Nephron (organoid): ENCODE measurements around the gene PIF1.

Source experiments
- H3K27ac Mint-ChIP-seq, 3 experiments: 2 replicates each; pipeline ENCODE4 v1.8.0; 2020; ENCODE audit warnings: mixed read lengths in 3 of 3, mild to moderate bottlenecking in 2 of 3, moderate library complexity in 1 of 3
- H3K27me3 Mint-ChIP-seq: 2 replicates; pipeline ENCODE4 v1.8.0; 2021; ENCODE audit warnings: low read depth, mild to moderate bottlenecking, moderate library complexity, mixed read lengths
- H3K36me3 Mint-ChIP-seq: 2 replicates; pipeline ENCODE4 v1.8.0; 2020; ENCODE audit warnings: low read depth, mixed read lengths
- H3K4me1 Mint-ChIP-seq: 2 replicates; pipeline ENCODE4 v1.8.0; 2020; ENCODE audit warnings: mixed read lengths
- H3K4me3 Mint-ChIP-seq, 3 experiments: 2 replicates each; pipeline ENCODE4 v1.8.0; 2020; ENCODE audit warnings: mild to moderate bottlenecking in 3 of 3, mixed read lengths in 3 of 3, moderate library complexity in 2 of 3
- H3K9me3 Mint-ChIP-seq: 2 replicates; pipeline ENCODE4 v1.8.0; 2020; ENCODE audit warnings: mixed read lengths
- TF ChIP-seq, protein P1 (sequence below), 3 experiments: fragments of 200-600 bp; sonication (generic); IDR thresholded peaks; one replicate each; pipeline ENCODE4 v1.5.0; 2021; ENCODE audit warnings: antibody characterized with exemption in 3 of 3; ENCODE audit not compliant: unreplicated experiment in 3 of 3

The PIF1 gene

GRCh38 chr15:64845831-64846595 is 20.6 kb upstream of the PIF1 start:
- Mint-ChIP-seq H3K4me1 (peaks cover 51% of the 10 kb centered on the region), H3K9me3 (no peaks in the 10 kb centered on the region), H3K4me3 (peak overlapping the region; percentile 15 to 49 (median 32)), H3K27me3 (no peaks in the 10 kb centered on the region), H3K27ac (peak overlapping the region; percentile 27 to 64 (median 47)), H3K36me3 (peaks cover 16% of the 10 kb centered on the region)
- TF ChIP-seq, protein P1, sequence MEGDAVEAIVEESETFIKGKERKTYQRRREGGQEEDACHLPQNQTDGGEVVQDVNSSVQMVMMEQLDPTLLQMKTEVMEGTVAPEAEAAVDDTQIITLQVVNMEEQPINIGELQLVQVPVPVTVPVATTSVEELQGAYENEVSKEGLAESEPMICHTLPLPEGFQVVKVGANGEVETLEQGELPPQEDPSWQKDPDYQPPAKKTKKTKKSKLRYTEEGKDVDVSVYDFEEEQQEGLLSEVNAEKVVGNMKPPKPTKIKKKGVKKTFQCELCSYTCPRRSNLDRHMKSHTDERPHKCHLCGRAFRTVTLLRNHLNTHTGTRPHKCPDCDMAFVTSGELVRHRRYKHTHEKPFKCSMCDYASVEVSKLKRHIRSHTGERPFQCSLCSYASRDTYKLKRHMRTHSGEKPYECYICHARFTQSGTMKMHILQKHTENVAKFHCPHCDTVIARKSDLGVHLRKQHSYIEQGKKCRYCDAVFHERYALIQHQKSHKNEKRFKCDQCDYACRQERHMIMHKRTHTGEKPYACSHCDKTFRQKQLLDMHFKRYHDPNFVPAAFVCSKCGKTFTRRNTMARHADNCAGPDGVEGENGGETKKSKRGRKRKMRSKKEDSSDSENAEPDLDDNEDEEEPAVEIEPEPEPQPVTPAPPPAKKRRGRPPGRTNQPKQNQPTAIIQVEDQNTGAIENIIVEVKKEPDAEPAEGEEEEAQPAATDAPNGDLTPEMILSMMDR (IDR thresholded peaks at IDR 0.05; ENCODE audit: unreplicated experiment in 3 of 3), result no peak

DNA sequence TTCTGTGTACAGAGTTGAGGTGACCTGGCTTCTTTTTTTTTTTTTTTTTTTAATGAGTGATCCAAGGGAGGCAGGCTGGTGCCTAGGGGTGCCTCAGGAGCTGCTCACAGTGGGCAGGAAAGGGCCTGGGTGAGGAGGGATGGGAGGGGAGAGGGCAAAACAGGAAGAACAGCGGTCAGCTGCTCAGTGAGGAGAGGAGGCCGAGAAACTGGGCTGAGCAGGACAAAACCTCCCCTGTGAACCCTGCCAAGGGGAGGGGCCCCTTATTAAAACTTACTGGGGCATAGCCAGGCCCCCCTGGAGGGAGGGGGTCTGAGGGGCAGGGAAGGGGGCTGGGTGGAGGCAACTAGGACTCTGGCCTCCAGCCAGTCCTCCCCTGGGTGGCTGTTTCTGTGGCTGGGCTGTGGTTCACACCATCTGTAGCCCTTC is 19.8 kb upstream of the PIF1 start:
- Mint-ChIP-seq H3K27ac (peak overlapping the region; percentile 27 to 47 (median 34)), H3K36me3 (peaks cover 10% of the 10 kb centered on the region), H3K9me3 (no peaks in the 10 kb centered on the region), H3K4me3 (peak overlapping the region; percentile 92 to 98 (median 97)), H3K4me1 (peaks cover 51% of the 10 kb centered on the region), H3K27me3 (no peaks in the 10 kb centered on the region)
- TF ChIP-seq, protein P1 (IDR thresholded peaks at IDR 0.05; ENCODE audit: unreplicated experiment in 3 of 3), result no peak

GRCh38 chr15:64844576-64845145 is 19.2 kb upstream of the PIF1 start:
- H3K4me3 Mint-ChIP-seq, result peak overlapping the region; percentile 92 to 98 (median 97)
- peaks cover 51% of the 10 kb centered on the region for H3K4me1 Mint-ChIP-seq
- TF ChIP-seq, protein P1 (IDR thresholded peaks at IDR 0.05; ENCODE audit: unreplicated experiment in 3 of 3), result no peak
- H3K27me3 Mint-ChIP-seq, result no peaks in the 10 kb centered on the region
- peak overlapping the region; percentile 27 to 47 (median 34) for H3K27ac Mint-ChIP-seq
- no peaks in the 10 kb centered on the region for H3K9me3 Mint-ChIP-seq
- H3K36me3 Mint-ChIP-seq, result peaks cover 8% of the 10 kb centered on the region

GRCh38 chr15:64843991-64844390 is 18.5 kb upstream of the PIF1 start:
- H3K4me3 Mint-ChIP-seq, result peak overlapping the region; percentile 92 to 98 (median 97)
- H3K36me3 Mint-ChIP-seq, result peaks cover 8% of the 10 kb centered on the region
- peak overlapping the region; percentile 27 to 47 (median 34) for H3K27ac Mint-ChIP-seq
- H3K27me3 Mint-ChIP-seq, result no peaks in the 10 kb centered on the region
- H3K4me1 Mint-ChIP-seq, result peaks cover 51% of the 10 kb centered on the region
- TF ChIP-seq, protein P1 (IDR thresholded peaks at IDR 0.05; ENCODE audit: unreplicated experiment in 3 of 3), result no peak
- no peaks in the 10 kb centered on the region for H3K9me3 Mint-ChIP-seq

GRCh38 chr15:64842986-64843561 is 17.6 kb upstream of the PIF1 start:
- peak overlapping the region in 2 of 3 experiments; percentile 58 to 76 for H3K27ac Mint-ChIP-seq
- TF ChIP-seq, protein P1 (IDR thresholded peaks at IDR 0.05; ENCODE audit: unreplicated experiment in 3 of 3), result no peak
- H3K36me3 Mint-ChIP-seq, result peaks cover 2% of the 10 kb centered on the region

More at GRCh38 chr15:64842986-64843561, 17.6 kb upstream of the PIF1 start:
- Mint-ChIP-seq H3K9me3 (no peaks in the 10 kb centered on the region), H3K27me3 (no peaks in the 10 kb centered on the region), H3K4me3 (peak overlapping the region; percentile 92 to 98 (median 97)), H3K4me1 (peaks cover 50% of the 10 kb centered on the region)
